ENCODE data around the gene ABTB2.
"Not testable (repeated sequence)": the region's sequence is repeated elsewhere in the genome, so short reads cannot be mapped to it uniquely, and the experiment has no call there.

Gene ABTB2

GRCh38 chr11:34260072-34260575 is 97.7 kb downstream of the ABTB2 start:
- DNase-seq, result no peak

GRCh38 chr11:34259087-34259486 is 98.7 kb downstream of the ABTB2 start:
- DNase-seq, result no peak

GRCh38 chr11:34256626-34257025 is 101.2 kb downstream of the ABTB2 start:
- DNase-seq, result no peak

- DNase-seq, result no peak
Observed at GRCh38 chr11:34256150-34256549, 101.7 kb downstream of the ABTB2 start.

- DNase-seq, result no peak
Observed at GRCh38 chr11:34255101-34255500, 102.7 kb downstream of the ABTB2 start.

- no peak for DNase-seq
Observed at GRCh38 chr11:34254011-34254410, 103.8 kb downstream of the ABTB2 start.

- DNase-seq, result no peak
Observed at GRCh38 chr11:34252651-34253050, 105.2 kb downstream of the ABTB2 start.

- DNase-seq, result no peak
Observed at GRCh38 chr11:34252015-34252414, 105.8 kb downstream of the ABTB2 start.

GRCh38 chr11:34251589-34251980 is 106.2 kb downstream of the ABTB2 start:
- DNase-seq, result peak in 1 of 2 experiments; percentile 11

- DNase-seq, result peak; percentile 46 to 75
Observed at GRCh38 chr11:34250732-34251588, 106.8 kb downstream of the ABTB2 start.

GRCh38 chr11:34250211-34250610 is 107.6 kb downstream of the ABTB2 start:
- no peak for DNase-seq

- no peak for DNase-seq
Observed at GRCh38 chr11:34249439-34249838, 108.4 kb downstream of the ABTB2 start.

- not testable (repeated sequence) for DNase-seq
Observed at GRCh38 chr11:34246511-34246910, 111.3 kb downstream of the ABTB2 start.

- DNase-seq, result no peak
Observed at GRCh38 chr11:34245041-34245440, 112.8 kb downstream of the ABTB2 start.

GRCh38 chr11:34243600-34244464 is 114.0 kb downstream of the ABTB2 start:
- DNase-seq, result peak; percentile 47 to 77

- DNase-seq, result peak in 1 of 2 experiments; percentile 45
Observed at GRCh38 chr11:34242037-34242625, 115.7 kb downstream of the ABTB2 start.

GRCh38 chr11:34240150-34240494 is 117.7 kb downstream of the ABTB2 start:
- DNase-seq, result no peak

GRCh38 chr11:34239465-34240149 is 118.2 kb downstream of the ABTB2 start:
- no peak for DNase-seq

- DNase-seq, result no peak
Observed at GRCh38 chr11:34238966-34239365, 118.8 kb downstream of the ABTB2 start.

GRCh38 chr11:34238533-34238932 is 119.3 kb downstream of the ABTB2 start:
- no peak for DNase-seq

GRCh38 chr11:34236572-34236971 is 121.2 kb downstream of the ABTB2 start:
- no peak for DNase-seq

- DNase-seq, result no peak
Observed at GRCh38 chr11:34235591-34236071, 122.2 kb downstream of the ABTB2 start.

GRCh38 chr11:34235189-34235588 is 122.6 kb downstream of the ABTB2 start:
- no peak for DNase-seq

Data from SW 1271 (cell line).